ENCODE results near the gene WWC1.
"Not testable (repeated sequence)": the region's sequence is repeated elsewhere in the genome, so short reads cannot be mapped to it uniquely, and the experiment has no call there.

Gene WWC1

DNA sequence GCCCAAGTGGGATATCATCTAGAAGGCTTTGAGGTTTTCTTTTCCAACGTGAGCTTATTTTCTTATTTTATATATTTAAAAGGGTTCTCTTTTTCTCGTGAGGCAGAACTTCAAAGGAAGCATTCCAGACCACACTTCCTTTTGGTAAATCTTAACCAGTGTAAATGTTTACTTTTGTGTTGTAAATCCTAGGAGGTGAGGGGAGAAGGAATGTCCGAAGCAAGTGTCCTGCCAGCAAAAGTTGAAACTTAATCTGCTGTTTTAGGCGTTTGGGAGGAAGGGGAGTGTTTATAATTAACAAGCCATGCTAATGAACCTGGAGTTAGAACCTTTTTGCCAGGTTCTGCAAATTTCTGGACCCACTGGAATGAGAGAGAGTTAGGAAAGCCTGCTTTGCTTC, 37.9 kb downstream of the WWC1 start:
- H3K4me3 ChIP-seq (replicated peaks; ENCODE audit: low read depth, low read length): no peak overlapping the region
- no peak for DNase-seq (ENCODE audit: low read depth)
- TF ChIP-seq, protein P1, sequence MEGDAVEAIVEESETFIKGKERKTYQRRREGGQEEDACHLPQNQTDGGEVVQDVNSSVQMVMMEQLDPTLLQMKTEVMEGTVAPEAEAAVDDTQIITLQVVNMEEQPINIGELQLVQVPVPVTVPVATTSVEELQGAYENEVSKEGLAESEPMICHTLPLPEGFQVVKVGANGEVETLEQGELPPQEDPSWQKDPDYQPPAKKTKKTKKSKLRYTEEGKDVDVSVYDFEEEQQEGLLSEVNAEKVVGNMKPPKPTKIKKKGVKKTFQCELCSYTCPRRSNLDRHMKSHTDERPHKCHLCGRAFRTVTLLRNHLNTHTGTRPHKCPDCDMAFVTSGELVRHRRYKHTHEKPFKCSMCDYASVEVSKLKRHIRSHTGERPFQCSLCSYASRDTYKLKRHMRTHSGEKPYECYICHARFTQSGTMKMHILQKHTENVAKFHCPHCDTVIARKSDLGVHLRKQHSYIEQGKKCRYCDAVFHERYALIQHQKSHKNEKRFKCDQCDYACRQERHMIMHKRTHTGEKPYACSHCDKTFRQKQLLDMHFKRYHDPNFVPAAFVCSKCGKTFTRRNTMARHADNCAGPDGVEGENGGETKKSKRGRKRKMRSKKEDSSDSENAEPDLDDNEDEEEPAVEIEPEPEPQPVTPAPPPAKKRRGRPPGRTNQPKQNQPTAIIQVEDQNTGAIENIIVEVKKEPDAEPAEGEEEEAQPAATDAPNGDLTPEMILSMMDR (IDR thresholded peaks at IDR 0.05; ENCODE audit: low read length, missing control alignments): no peak

DNA sequence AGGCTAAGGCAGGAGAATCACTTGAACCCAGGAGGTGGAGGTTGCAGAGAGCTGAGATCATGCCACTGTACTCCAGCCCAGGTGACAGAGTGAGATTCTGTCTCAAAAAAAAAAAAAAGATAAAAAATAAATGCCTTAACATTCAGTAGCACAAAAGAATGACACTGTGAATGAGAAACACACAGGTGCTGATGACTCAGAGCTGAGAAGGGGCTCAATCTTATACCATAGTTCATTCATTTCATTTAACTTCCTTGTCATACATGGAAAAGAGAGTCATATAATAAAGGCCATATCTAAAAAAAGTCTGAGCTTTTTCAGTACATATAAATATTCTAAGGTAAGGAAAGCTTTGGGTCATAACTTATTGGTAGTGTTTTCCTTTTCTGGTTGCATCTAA, 40.6 kb downstream of the WWC1 start:
- no peak overlapping the region for H3K4me3 ChIP-seq (replicated peaks; ENCODE audit: low read depth, low read length)
- no peak for DNase-seq (ENCODE audit: low read depth)
- TF ChIP-seq, protein P1 (IDR thresholded peaks at IDR 0.05; ENCODE audit: low read length, missing control alignments): no peak

DNA sequence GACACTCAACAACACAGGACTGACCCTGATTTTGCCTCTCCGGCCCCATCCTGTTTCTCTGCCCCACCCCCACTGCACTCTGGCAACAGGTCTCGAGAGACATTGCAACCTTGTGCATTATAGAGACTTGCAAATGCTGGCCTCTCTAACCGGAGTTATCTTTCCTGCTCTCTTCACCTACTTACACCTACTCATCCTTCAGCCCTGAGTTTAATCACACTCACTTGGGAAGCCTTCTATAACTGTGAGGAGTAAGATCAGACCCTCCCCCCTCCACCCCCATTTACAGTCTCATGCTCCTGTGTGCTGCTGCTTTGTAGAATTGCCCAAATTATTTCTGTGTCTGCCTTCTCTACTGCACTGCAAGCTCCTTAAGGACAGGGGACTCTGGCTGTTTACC, 42.8 kb downstream of the WWC1 start:
- no peak for DNase-seq (ENCODE audit: low read depth)
- TF ChIP-seq, protein P1 (IDR thresholded peaks at IDR 0.05; ENCODE audit: low read length, missing control alignments): no peak
- no peak overlapping the region for H3K4me3 ChIP-seq (replicated peaks; ENCODE audit: low read depth, low read length)

DNA sequence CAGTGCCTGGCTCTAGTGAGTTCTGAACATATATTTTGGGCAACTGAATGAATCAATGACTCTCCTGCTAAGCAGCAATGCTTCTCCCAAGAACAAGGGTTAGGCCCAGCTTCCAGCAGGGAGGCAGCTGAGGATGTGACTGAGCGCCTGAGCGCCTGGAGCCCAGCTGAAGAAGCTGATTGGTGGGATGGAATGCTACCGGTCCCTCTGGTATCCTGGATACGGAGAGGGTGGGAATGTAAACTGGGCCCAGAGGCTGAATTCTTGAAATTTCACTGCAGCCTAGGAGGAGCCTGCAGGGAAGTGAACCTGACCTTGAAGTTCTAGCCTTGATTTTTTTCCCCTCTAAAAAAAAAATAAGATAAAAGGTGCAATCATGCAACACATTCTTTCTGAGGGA, 43.2 kb downstream of the WWC1 start:
- no peak overlapping the region for H3K4me3 ChIP-seq (replicated peaks; ENCODE audit: low read depth, low read length)
- TF ChIP-seq, protein P1 (IDR thresholded peaks at IDR 0.05; ENCODE audit: low read length, missing control alignments): no peak
- peak; percentile 36 for DNase-seq (ENCODE audit: low read depth)

- TF ChIP-seq, protein P1 (IDR thresholded peaks at IDR 0.05; ENCODE audit: low read length, missing control alignments): no peak
- no peak for DNase-seq (ENCODE audit: low read depth)
- no peak overlapping the region for H3K4me3 ChIP-seq (replicated peaks; ENCODE audit: low read depth, low read length)
Observed at GRCh38 chr5:168337361-168337760, 45.9 kb downstream of the WWC1 start.

DNA sequence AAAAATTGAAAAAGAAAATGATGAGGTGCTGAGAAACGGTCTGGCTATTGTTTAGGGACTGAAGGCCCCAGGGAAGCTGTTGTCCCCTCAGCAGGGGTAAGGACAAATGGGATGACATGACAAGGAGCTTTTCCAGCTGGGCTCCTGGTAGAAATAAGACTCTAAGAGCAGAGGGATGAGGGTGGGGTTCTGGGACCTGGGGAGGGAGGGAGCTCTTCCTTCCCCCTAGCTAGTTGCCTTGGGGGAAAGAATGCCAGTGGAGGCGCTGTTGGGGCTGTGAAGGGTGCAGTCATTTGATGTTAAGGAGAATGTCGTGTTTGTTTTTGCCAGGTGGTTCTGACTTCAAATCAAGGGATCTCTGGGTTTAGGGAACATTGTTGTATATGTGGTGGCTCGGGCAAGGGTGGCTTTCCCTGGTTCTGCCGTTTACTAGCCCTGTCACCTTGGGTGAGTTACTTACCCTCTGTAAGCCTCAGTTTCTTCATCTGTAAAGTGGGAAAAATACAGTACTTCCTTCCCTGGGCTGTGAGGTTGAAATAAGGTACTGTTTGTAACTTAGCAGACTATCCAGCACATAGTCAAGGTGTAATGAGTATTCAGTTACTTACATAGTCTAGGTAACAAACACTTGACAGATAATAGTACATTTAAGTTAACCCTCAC, 47.8 kb downstream of the WWC1 start:
- no peak overlapping the region for H3K4me3 ChIP-seq (replicated peaks; ENCODE audit: low read depth, low read length)
- DNase-seq (ENCODE audit: low read depth): no peak
- TF ChIP-seq, protein P1 (IDR thresholded peaks at IDR 0.05; ENCODE audit: low read length, missing control alignments): peak; percentile 15

- not testable (repeated sequence) for H3K4me3 ChIP-seq (replicated peaks; ENCODE audit: low read depth, low read length); DNase-seq (ENCODE audit: low read depth)
Observed at GRCh38 chr5:168339772-168340140, 48.3 kb downstream of the WWC1 start.
